ENCODE data around the gene LEFTY2.

DNA sequence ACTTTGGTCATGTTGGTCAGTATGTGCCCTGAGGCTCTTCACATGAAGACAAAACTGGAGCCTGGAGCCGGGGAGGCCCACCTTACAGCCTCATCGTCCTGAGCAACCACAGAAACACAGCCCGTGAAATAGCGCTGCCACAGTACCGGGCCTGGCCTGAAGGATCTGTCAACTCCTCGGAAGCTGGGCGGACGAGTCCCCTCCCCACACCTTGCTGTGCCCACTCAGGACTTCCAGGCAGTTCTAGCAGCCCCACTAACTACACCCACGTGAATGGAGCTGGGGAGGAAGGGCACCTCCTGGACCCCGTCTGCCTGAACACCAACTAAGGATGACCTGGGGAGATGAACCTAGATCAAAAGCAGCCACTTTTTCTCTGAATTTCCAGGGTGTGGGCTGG, 33.4 kb upstream of the LEFTY2 start:
- no peak for TF ChIP-seq POLR2A (IDR thresholded peaks at IDR 0.05)
- TF ChIP-seq, protein P1, sequence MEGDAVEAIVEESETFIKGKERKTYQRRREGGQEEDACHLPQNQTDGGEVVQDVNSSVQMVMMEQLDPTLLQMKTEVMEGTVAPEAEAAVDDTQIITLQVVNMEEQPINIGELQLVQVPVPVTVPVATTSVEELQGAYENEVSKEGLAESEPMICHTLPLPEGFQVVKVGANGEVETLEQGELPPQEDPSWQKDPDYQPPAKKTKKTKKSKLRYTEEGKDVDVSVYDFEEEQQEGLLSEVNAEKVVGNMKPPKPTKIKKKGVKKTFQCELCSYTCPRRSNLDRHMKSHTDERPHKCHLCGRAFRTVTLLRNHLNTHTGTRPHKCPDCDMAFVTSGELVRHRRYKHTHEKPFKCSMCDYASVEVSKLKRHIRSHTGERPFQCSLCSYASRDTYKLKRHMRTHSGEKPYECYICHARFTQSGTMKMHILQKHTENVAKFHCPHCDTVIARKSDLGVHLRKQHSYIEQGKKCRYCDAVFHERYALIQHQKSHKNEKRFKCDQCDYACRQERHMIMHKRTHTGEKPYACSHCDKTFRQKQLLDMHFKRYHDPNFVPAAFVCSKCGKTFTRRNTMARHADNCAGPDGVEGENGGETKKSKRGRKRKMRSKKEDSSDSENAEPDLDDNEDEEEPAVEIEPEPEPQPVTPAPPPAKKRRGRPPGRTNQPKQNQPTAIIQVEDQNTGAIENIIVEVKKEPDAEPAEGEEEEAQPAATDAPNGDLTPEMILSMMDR (IDR thresholded peaks at IDR 0.05) = no peak

All from testis (tissue), 2 donors.